Activated CD8-positive, alpha-beta memory T cell treated with anti-CD3 and anti-CD28 coated beads for 4 hours (primary cell): ENCODE measurements around the gene TMEM52.
A peak's percentile ranks its signal among the peaks of the same experiment; 100 is the strongest.
"Not testable (repeated sequence)": the region's sequence is repeated elsewhere in the genome, so short reads cannot be mapped to it uniquely, and the experiment has no call there.

ENCODE experiments used
- DNase-seq, 2 donors: peaks; one replicate each; pipeline ENCODE4 v3.0.0-alpha.2; 2020; ENCODE audit warnings: low read depth in 2 of 2

TMEM52 gene

GRCh38 chr1:1894354-1895059, 24.6 kb downstream of the TMEM52 start:
- no peak for DNase-seq

DNA sequence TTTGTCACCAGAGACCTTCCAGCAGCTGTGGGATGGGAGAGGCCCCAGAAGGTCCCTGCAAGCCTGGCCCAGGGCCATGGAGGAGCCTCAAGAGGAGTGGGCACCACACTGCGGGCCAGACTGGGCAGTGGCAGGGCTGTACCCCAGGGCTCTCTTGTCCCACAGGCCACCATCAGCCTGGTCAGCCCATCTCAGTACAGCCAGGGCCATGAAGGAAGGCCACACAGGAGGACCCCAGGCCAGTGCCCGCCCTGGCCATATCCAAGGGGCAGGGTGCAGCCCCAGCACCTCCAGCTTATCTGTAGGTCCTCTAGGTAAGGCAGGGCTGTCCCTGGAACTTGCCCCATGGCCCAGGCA, 25.1 kb downstream of the TMEM52 start:
- no peak for DNase-seq

- no peak for DNase-seq
Measured at GRCh38 chr1:1893291-1893985, 25.6 kb downstream of the TMEM52 start.

GRCh38 chr1:1892763-1893120, 26.3 kb downstream of the TMEM52 start:
- DNase-seq = no peak

- no peak for DNase-seq
Measured at GRCh38 chr1:1892079-1892762, 26.9 kb downstream of the TMEM52 start.

- DNase-seq = peak; percentile 58 to 72
Measured at GRCh38 chr1:1891349-1892078, 27.6 kb downstream of the TMEM52 start.

GRCh38 chr1:1890506-1891348, 28.4 kb downstream of the TMEM52 start, which contains the start of gene GNB1:
Gene GNB1 (minus strand): TSS chr1:1891087. CDS start chr1:1825453, 65,634 bp downstream.
- peak; percentile 72 to 75 for DNase-seq

- DNase-seq = no peak
Measured at GRCh38 chr1:1889847-1890505, 29.1 kb downstream of the TMEM52 start.

GRCh38 chr1:1889090-1889750, 29.9 kb downstream of the TMEM52 start:
- DNase-seq = no peak

DNA sequence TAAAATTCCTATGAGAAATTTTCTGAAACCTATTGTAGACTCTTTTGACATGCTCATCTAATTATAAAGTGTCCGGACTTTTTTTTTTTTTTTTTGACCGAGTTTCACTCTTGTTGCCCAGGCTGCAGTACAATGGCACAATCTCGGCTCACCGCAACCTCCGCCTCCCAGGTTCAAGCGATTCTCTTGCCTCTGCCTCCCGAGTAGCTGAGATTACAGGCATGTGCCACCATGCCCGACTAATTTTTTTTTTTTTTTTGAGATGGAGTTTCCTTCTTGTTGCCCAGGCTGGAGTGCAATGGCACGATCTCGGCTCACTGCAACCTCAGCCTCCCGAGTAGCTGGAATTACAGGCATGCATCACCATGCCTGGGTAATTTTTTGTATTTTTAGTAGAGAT, 35.2 kb downstream of the TMEM52 start:
- not testable (repeated sequence) for DNase-seq

DNA sequence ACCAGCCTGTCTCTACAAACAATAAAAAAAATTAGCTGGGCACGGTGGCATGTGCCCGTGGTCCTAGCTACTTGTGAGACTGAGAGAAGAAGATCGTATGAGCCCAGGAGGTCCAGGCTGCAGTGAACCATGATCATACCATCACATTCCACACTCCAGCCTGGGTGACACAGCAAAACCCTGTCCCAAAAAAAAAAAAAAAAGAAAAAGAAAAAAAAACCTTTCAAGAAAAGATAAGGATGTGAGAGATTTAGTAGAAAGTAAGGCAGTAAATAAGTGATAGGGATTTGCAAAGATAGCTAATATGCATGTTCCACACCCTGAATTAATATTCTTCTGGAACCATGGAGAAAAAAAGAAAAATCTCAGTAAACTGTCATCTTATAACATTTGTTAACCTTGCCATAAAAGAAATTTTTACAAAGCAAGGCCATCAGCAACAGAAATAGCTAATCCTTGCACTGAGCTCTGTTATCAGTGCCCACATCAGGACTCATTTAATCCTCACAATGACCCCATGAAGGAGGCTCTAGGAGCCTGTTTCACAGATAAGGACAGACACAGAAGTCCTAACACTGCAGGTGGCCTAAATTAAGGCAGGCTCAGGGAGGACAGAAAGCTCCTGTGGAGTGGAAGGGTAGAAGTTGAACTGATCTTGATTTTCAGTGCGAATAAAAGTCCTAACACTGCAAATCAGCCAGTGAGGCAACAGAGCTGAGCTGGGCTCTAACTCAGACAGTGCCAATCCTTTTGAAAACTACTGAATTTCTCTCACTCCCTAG, 35.8 kb downstream of the TMEM52 start:
- DNase-seq = no peak

GRCh38 chr1:1881727-1882126, 37.4 kb downstream of the TMEM52 start:
- no peak for DNase-seq

DNA sequence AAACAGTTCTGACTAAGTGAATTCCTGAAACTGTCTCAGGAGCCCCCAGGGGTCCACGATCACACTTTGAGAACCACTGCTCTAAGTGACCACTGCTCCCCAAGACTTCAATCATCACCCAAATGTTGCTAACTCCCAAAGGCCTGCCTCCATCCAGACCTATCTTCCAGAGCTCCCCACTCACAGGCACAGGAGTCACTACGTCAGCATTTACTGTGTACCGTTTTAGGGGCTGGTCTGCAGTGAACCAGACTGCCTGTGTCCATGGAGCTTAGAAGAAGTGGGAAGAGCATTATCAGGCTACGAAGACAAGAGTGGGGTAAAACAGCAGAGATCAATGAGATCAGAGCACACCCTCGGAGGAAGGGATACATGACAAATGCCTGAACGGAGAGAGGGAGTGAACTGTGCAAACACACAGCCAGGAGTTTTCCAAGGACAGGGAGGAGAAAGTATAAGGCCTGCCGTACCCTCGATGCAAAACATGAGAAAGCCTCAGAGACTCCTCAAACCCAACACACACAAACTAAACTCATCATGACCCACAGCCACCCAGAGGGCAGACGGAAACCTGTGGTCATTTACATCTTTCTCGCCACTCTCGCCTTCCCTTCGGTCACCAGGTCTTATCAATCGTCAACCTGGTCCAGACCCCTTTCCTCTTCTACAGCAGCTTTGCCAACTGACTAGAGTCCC, 38.3 kb downstream of the TMEM52 start:
- DNase-seq = no peak

GRCh38 chr1:1879942-1880341, 39.1 kb downstream of the TMEM52 start:
- DNase-seq = no peak

DNA sequence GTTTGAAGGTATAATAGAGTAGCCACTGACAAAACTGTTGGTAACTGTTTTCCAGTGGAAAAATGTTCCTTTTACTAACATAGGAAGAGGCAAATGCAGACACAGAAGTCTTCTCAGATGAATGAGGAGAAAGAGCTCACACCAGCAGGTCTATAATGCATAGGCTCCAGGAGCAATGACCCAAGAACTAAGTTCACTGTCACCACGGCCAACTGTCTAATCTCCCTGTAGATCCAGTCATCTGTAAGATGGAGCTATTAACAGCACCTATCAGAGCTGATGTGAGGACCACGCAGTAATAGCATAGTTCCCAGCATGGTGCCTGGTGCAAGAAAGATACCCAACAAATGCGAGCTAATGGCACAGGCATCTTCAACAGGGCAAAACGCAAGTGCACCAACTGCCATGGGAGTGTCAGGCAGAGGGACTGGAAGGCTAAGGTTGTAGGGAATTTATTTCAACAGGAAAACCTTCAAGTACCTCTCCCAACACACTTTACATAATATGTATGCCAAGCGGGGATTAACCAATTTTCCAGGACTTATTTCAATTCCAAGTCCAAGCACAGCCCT, 41.1 kb downstream of the TMEM52 start:
- DNase-seq = no peak

DNA sequence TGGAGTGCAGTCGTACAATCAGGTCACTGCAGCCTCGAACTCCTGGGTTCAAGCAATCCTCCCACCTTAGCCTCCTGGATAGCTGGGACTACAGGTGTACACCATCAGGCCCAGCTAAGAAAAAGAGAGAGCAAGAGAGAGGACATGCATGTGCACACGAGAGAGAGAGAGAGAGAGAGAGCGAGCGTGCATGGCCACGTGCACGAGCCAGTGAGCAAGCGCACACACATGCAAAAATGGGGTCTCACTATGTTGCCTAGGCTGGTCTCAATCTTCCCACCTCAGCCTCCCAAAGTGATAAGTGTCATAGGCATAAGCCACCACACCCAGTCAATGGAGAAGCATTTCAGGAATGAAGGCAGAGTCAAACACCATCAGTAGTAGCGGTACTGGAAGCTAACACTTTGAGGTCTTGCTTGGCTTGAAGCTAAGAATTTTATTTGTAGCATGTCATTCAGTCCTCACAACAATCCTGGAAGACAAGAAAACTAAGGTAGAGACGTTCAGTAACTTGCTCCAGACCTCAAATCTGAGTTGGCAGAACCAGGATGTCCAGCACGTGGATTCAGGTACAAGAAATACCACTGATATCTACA, 42.6 kb downstream of the TMEM52 start:
- no peak for DNase-seq

DNA sequence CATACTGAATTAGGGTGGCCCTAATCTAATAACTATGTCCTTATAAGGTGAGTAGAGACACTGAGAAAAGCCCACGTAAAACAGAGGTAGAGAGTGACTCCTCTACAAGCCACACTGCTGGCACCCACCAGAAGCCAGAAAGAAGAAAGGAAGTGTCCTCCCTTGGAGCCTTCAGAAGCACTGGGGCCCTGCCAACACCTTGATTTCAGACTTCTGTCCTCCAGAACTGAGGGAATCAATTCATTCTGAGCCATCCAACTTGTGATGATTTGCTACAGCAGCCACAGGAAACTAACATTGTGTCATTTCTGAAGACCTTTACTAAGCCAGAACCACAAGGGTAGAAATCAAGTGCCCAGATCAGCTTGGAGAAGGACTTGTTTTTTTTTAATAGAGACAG, 43.1 kb downstream of the TMEM52 start:
- DNase-seq = no peak

GRCh38 chr1:1874901-1875300, 44.2 kb downstream of the TMEM52 start:
- no peak for DNase-seq
